ENCODE data around the gene NRXN2.

The NRXN2 gene

GRCh38 chr11:64742889-64743590 lies 20.0 kb upstream of the NRXN2 start:
- no peak for FAIRE-seq

DNA sequence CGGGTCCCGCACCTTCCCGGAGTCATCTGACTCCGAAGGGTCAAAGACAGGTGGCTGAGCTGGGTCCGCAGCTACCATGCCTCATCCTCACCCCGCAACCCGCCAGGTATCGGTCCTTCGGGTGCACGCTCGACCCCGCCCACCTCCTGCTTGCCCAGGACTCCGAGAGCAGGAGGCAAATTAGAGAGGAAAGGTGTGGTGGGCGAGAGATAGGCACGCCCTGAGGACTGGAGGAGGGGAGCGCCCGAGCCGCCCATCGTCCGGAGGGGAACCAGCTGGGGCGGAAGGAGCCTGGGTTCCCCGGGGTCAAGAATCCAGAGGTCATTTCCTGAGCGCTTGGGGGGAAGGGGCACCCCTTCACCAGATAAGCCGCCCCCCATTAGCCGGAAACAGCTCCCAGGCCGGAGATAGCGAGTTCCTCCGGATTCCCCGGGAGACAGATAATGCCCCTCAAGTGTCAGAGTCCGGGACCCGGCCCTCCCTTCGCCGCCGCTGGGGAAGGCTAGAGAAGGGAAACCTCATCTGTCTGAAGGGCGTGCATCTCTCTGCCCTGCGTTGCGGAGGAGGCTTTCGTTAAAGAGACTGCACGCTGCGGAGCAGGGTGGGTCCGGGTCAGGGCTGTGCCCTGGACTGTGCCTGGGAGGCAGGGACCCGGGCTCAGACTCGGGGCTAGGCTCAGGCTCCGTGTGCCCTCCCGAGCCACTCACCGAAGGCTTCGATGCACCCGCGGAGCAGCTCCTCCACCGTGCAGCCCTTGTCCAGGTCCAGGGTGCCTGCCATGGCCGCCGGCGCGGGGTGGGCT lies 19.3 kb upstream of the NRXN2 start:
- FAIRE-seq: no peak

DNA sequence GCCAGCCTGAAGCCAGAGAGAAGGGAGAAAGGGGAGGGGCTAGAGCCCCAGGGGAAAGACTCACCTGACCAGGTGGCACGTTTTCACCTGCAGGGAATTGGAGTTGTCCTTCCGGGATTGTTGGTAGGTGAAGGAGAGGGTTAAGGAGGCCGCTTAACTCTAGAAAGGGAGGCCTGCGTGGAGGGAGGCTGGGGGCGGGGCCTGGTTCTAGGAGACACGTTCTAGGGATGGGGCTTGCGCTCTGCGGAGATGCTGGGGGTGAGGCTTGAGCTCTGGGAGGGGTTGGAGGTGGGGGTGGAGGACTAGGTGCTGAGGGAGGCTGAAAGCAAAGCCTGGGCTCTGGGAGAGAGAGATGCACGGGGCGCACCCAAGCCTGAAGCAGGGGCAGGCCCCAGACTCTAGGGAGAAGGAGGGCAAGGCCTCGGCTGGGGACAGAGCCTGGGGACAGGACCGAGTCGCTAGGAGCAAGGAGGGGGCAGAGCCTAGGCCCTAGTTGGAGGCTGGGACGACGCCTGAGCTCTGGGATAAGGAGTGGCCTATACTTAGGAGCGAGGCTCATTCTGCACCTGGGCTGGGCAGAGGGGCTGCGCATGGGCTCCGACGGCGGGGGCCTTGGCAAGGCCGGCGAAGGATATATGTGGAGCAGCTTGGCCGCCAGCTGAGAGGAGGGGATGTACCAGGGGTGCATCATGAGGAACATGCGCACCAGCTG lies 18.5 kb upstream of the NRXN2 start:
- no peak for FAIRE-seq

DNA sequence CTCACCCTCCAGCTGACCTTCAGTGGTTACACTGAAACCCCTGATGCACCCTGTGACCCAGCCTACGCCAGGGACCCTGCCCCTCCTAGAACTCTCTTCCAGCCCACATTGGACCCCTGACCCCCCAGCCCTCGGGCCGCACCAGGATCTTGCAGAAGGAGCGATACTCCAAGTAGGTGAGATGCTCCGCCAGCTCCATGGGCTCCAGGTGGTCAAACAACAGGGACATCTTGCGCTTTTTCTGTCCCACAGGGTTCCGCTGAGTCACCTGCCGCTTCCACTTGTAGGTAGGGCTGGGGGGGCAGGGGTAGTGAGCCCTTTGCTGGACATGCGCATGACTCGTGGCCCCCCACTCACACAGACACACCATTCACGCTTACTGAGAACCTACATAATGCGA lies 16.9 kb upstream of the NRXN2 start:
- no peak for FAIRE-seq

DNA sequence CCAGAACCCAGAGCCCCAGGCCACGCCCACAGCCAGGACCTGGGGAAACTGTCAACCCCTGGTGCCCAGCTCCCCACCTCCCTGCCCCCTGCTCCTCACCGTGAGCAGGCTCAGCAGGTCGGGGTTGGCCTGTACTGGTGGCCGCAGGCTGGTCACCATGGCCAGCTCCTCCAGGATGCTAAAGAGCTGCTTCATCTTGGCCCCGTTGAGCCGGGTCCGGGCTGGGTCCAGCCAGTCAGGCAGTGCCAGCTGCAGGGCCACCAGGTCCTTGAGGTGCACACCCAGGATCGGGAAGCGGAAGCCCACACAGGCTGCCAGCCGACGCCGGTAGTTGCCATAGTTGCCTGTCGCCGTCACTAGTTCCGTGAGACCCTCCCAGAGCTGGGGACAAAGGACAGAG lies 13.7 kb upstream of the NRXN2 start:
- FAIRE-seq: no peak

- FAIRE-seq: no peak
Observed at GRCh38 chr11:64735725-64736259, 12.8 kb upstream of the NRXN2 start.

DNA sequence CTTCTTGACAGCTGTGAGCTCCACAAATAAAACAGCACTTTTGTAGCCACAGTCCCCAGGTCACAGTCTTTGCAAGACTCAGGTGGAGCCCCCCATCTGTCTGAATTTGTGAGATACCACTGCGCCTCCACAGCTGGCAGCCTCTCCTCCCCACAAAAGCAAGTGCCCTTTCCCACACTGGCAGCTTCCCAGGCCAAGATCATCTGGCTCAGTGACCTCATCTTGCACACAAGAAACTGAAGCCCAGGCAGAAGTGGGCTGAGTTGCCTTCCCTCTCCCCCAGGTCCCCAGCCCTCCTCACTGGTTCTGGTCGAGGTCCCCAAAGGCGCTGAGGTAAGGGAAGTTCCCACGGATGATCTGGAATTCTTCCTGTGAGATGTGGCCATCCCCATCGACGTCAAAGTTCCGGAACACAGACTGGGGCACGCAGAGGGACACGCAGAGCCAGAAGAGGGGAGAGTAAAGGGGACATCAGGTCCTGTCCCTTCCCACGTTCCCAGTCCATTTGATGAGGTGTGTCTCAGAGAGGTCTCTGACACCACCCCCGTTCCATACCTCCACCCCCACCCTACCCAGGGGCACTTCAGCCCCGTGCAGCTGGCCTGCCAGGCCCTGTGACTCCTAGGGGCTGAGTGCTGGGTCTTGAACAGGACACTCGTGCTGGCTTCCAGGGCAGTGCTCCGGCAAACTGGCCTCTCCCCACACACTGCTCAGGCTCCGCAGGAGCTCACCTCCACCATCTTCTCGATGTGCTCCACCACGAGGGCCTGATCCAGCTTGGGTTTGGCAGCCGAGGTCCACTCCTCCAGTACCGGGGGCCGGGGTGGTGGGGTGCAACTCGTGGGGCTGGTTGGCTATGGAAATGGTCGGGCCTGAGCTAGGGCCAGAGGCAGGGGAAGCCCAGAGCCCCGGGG lies 12.1 kb upstream of the NRXN2 start:
- no peak for FAIRE-seq

DNA sequence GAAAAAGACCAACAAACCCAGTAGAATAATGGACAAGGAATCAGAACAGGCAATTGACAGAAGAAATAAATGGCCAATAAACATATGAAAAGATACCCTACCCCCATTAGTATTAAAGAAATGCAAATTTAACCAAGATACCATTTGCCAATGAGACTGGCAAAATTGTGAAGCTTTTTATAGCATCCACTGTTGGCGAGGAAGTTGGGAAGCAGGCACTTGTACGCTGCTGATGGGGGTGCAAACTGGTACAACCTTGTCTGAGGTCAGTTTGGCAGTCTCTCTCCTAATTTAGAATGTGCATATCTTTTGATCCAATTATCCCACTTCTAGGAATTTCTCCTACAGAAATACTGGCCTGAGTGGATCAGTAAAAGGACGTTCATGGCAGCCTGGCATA lies 8.6 kb upstream of the NRXN2 start:
- FAIRE-seq: no peak

GRCh38 chr11:64729851-64730382 lies 6.9 kb upstream of the NRXN2 start:
- no peak for FAIRE-seq

DNA sequence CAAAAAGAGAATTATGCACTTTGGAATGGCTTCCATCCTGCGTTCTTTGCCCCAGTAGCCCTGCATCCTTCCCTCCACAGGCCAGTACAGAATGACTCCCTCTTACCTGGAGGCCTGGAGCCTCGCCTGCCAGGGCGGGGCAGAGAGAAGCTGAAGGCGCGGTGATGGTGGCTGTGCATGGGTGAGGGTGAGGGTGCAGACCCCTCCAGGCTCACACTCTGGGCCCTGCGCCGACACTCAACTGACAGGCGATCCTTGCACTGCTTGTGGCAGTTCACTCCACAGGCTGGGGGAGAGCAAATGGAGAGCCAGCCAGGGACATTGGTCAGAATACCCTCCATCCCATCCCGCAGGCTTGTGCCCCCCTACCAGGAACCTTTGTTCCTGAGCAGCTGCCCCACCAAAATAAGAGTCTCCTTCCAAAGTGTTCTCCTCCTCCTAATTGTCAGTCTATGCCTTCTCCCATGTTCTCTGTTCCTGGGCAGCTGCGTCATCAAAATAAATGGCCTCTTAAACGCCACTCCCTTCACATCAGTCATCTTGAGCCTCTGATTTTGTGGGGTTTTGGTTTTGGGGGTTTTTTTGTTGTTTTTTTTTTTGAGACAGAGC lies 5.9 kb upstream of the NRXN2 start:
- no peak for FAIRE-seq

GRCh38 chr11:64726867-64727530 lies 4.0 kb upstream of the NRXN2 start:
- no peak for FAIRE-seq

DNA sequence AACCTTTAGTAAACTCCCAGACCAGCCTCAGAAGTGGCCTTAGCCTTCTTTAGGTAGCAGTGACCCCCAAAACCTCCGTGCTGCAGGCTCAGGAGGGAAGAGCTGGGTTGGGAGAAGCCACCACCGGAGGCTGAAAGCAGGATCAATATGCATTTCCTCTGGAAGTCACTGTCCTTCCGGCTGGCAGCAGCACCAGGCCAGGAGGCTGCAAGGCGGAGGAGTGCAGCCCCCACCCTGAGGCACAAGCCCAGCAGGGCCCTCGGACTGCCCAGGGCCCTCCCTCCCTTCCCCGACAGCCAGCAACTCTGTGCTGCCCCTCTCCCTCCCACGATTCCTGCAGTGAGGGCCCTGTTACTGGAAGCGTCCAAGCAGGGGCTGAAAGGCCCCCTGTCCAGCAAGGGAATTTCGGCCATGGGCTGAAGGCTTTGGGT lies 3.2 kb upstream of the NRXN2 start:
- FAIRE-seq: no peak

- no peak for FAIRE-seq
Observed at GRCh38 chr11:64724863-64725532, 2.0 kb upstream of the NRXN2 start.

GRCh38 chr11:64723907-64724862 lies 1.2 kb upstream of the NRXN2 start:
- FAIRE-seq: no peak

GRCh38 chr11:64722141-64723065 lies 594 bp downstream of the NRXN2 start:
- no peak for FAIRE-seq

DNA sequence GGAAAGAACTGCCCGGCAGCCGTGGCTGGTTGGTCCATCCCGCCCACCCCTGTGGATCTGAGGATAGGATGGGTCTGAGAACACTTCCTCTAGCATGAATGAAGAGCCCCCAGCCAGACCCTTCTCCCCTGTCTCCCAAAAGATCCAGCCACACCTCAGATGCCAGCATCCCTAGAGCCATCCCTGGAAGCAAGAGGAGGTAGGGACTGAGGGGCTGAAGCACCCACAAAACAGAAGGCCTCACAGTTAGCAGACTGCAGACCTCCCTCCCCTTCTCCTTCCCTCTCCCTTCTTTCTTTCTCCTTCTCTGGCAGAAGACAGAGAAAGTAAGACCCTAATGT lies 1.7 kb downstream of the NRXN2 start:
- no peak for FAIRE-seq

DNA sequence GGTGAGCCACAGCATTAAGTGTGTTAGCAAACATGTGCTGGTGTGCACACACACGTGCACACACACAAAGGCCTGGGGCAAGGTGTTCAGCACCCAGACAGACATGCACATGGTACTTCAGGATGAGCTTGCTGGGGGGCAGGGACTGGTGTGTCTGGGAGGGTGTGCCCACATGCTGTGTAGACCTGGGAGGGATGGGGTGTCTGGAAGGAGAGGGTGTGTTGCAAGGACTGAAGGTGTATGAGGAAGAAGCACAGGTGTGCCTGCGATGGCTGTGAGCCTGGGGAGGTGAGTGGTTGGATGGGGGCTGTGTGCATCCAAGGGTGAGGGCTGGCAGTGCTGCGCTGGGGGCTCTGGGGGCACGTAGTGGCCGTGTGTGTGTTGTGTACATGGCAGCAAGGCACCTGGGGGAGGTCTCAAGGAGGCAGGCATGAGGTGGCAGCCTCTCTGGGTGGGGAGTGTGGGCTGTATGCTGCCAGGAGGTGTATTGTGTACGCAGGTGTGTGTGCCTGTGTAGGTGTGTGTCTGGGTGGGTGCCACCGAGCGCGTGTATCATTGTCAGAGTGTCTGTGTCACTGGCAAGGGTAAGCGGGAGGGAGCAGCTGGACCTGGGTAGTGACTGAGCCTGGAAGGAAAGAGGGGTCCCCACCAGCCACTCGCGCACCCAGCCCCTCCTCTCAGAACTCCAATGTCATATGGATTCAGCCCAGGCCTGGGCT lies 2.2 kb downstream of the NRXN2 start:
- no peak for FAIRE-seq

GRCh38 chr11:64720167-64720566 lies 2.8 kb downstream of the NRXN2 start:
- no peak for FAIRE-seq

Data from G401.6 (cell line).